NCI-H1048 (cell line): ENCODE data around the gene TENM4.

Source experiments
- DNase-seq: peaks from one replicate; lab custom pipeline; 2025; lab: John Stamatoyannopoulos, UW

The TENM4 gene

DNA sequence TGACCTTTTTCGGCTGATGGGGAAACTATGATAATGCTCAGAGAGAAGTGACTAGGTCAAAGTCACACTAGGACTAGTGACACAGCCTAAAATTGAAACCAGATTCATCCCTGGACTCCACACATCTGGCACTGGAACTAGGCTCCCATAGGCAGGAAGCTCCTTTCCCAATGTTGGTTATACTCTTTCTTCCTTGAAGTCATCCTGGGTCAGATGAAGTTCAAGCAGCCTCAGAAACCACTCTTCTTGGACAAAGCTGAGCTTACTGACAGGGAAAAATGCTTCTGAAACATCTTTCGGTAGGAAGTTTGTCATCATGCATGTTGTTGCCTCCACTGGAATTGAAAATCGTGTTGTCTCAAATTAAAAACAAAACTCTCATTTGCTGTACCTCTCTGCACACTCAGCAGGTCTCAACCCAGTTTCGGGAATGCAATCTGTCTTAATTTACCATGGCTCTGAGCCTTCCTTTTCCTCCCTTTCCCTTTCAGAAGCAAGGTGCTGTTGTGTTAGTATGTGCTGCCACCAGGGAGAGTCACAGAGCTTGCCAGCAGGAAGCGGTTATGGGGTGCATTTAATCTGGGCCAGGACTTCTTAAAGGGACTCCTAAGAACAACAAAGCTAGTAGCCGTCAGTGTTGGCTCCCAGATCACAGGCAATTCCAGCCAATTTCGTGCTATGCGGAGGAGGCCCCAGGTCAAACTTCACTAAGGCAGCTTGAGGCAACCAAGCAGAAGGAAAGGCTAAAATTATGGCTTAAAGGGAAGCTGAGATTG is 384.8 kb downstream of the TENM4 start:
- no peak for DNase-seq

DNA sequence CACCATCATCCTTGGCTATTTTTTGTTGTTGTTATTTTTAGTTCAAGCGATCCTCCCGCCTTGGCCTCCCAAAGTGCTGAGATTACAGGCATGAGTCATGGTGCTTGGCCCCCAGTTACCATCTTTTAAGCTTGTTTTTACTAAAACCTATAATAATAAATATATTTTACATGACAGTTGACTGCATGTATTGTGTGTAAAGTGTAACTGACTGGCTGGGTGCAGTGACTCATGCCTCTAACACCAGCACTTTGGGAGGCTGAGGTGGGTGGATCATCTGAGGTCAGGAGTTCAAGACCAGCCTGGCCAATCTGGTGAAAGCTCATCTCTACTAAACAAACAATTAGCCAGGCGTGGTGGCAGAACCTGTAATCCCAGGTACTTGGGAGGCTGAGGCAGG is 386.2 kb downstream of the TENM4 start:
- no peak for DNase-seq

DNA sequence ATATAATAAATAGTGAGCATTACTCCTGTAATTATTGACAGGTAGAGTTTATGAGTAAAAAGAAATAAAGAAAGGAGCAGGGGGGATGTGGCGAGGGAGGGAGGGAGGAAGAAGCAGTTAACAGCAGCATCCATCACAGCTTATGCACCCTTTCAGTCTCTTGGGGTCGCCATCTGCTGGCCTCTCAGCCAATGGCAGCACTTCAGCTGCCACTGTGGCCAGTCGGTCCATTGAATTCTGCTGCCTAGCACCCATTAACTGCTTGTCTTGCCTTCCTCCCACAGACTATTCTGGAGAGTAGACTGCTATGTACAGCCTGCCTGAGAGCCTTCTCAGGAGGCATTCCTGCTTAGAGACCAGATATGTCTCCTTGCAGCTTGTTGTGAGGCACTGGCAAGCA is 388.3 kb downstream of the TENM4 start:
- DNase-seq: no peak

DNA sequence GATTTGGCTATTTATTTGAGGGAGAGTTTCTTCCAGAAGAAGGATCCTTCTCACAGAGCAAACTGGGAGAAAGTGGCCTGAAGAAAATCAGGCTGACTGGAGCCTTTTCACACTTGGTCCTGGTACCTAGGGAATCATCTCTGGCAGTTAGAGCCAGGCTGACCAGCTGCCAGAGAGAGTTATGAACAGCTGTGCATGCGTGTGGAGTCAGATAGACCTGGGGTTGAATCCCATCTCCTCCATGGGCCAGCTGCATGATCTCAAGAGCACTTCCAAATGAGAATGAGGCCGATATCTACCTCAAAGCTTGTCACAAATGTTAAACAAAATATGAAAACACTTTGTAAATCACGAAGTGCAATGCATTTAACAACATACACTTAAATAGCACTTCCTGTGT is 390.0 kb downstream of the TENM4 start:
- no peak for DNase-seq

DNA sequence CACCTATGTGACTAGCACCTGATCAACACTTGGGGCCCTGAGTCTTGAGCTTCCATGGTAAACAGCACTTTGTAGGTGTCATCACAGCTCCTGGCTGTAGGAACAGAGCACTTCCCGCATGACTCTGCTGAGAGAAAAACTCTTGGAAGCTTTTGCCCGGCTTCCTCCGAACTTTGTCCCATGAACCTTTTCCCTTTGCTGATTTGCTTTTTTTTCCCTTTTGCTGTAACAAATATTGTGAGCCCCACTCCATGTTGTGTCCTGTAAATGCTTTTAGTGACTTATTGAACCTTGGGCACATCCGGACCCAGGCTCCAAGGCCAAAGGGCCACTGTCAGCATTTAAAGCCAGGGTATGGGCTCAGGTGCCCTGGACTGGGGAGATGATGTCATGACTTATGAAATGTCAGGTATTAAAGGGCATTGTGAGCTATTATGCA is 391.1 kb downstream of the TENM4 start:
- no peak for DNase-seq

DNA sequence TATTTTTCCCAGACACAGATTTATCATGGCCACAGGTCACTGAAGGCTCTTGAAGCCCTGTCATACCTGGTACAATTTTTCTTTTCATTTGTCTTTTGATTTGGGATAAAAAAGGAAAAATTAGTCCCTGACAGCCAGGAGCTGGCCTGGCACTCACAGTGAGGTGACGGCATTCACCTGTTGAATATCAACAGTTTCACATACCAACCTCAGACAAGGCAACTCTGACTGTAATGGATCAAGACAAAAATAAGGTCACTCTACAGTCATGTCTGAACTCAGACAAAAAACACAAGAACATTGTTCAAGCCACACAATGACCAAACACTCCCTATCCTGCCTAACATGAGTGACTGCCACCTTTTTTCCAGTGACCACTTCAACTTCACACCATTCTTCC is 392.9 kb downstream of the TENM4 start:
- DNase-seq: no peak

DNA sequence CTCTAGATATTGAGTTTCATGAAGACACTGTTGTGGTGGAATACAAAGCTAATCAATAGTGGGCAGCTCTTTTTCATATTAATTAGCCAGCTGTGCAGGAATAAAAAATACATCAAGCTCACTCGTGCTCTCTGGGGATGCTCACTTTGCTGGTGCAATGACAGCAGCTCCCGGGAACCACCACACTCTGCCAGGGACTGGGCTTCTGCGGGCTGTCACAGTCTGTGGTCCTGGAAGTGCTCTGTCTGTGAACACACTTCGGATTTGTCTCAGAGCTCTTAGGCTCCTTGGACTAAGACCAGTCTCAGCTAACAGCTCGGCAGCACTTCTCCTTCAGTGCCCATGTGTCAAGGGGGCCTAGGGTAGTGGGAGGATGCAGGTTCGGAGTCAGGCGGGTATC is 393.5 kb downstream of the TENM4 start:
- DNase-seq: no peak

DNA sequence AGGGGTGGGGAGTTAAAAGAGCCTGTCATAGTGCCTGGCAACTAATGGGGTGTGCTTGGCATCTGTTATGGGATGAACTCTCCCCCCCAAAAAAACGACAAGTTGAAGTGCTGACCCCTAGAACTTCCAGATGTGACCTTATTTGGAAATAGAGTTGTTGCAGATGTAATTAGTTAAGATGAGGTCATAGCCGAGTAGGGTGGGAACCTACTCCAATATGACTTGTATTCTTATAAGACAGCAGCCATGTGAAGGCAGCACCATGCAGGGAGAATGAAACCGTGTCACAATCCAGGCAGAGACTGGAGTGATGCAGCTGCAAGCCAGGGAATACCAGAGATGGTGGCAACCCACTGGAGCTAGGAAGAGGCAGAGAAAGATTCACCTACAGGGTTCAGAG is 394.5 kb downstream of the TENM4 start:
- no peak for DNase-seq

DNA sequence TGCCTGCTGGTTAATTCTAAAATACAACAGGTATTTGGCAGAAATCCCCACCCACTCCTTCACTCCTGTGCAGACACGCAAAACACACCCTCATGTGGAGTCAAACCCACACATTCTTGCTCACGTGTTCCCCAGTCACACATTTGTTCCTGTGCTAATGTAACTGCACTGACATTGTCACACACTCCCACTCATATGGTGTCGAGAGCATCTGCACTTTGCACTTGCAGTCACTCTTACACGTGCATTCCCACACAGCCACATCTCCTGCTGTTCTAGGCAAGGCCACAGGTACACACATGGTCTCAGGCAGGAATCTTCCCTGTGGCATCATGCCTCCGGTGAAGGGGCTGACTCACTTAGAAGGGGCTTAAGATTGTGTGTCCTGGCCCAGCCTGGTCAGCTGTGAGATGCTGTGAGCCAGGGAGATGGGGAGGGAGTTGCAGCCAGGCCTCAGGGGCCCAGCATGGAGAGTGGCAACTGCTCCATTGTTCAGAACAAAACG is 395.0 kb downstream of the TENM4 start:
- DNase-seq: no peak

DNA sequence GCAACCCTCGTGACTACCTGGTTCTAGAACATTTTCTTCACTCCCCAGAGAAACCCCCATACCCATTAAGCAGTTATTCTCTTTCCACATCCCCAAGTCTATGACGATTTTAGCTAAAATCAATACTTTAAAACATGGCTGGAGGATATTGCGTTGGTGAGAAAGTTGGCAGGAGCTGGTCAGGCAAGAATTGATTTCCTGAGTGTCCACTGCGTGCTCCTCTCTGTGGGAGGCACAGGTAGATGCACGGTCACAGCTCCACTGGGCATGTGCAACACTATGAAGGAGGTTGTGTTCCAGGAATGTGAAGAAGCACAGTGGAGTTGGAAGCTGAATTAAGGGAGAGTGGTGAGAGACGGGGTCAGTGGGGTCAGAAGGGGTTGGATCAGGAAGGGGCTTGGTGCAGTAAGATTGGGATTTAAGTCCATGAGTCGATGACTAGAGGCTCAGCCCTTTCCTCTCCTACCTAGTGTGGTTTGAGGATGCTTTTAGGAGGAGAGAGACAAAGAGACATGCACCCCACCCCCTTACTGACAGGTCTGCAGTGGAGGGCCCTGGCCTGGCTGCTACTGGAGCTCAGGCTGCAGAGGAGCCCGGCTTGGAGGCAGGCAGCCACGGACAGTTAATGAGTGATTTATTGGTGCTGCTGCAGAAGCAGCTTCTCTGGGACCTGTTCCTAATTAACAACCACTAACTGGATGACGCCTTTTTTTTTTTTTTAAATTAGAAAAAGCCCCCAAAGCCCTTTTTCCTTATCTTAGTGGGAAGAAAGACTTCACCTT is 395.6 kb downstream of the TENM4 start:
- DNase-seq: no peak

DNA sequence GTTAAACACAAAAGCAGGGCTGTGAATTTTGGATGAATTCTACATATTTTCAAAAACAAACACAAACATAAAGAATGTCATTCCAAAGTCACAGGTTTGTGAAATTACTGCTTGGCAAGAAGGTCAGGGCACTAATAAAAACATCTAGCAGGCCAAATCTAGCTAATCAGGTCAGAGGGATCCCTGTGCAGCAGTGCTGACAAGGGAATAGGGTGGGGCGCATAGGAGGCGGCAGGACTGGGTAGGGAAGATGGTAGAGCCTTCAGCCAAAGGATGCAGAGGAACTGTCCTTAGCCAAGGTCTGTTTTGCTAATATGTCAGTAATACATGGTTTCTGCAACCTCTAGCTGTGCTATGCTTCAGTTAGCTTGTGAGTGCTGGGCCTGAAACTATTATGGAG is 396.6 kb downstream of the TENM4 start:
- DNase-seq: no peak

DNA sequence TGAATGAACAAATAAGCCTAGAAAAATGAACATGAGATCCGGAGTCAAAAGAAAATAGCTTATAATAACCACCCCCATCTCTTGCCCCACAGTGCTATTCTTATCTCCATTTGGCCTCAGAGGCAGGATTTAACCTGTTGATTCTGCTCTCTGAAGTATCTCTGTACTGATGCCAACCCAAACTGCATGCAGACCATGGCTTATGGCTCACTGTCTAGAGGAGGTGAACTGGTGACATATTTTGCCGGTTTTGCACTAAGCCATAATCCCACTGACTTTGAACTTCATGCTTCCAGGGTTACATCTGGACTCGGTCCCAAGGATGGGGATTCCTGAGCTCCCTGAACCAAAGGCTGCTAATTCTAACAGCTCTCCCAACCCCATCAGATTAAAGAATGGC is 397.1 kb downstream of the TENM4 start:
- no peak for DNase-seq

DNA sequence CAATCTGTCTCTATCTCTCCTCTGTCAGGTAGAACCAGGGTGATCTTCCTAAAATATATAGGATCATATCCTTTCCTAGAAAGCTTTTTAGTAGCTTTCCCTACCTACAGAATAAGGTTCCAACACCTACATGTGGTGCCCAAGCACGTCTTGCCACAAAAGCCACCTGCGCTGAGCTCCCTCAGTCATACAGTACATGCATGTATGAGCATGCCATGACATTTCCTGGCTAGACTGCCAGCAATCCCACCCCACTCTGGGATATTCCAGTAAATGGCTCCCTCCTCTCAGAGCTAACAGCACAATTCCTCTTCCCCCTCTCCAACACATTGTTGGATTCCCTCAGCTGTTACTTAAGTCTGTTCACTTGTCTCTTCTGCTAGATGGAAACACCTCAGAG is 398.0 kb downstream of the TENM4 start:
- DNase-seq: no peak

DNA sequence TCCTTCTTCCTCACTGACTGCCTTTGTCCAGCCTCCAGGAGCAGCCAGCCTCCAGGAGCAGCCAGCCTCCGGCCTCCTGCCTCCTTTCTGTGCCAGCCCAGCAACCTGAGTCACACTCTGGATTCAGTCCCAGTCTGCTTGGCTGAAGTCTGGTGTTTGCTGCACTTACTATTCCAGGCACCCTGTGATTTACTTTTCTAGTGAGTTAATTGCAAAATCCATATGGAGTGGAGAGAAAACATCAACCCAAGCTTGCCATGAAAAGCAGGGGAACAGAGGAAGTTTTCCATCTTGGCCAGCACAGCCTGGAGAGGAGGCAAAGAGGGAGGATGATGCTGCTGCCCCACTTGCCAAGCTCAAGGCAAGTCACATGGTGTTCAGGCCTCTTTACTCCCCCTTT is 400.5 kb downstream of the TENM4 start:
- DNase-seq: no peak

DNA sequence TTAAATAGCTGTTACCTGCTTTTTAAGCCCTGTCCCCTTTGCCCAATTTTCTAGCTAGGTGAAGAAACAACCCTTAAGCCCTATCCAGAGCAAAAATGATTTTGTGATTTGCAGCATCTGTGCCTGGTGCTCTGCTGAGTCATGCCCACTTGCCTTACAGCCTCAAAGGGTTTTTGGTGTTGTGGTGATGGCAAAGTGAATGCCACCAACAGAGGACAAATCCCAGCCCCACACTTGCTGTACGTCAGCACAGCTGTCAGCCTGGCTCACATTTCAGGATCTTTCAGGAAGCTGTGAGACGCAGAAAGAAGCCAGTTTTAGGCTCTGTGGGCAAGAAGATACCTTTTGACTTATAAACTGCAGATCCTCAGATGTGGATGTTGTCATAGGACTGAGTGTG is 401.7 kb downstream of the TENM4 start:
- DNase-seq: no peak

DNA sequence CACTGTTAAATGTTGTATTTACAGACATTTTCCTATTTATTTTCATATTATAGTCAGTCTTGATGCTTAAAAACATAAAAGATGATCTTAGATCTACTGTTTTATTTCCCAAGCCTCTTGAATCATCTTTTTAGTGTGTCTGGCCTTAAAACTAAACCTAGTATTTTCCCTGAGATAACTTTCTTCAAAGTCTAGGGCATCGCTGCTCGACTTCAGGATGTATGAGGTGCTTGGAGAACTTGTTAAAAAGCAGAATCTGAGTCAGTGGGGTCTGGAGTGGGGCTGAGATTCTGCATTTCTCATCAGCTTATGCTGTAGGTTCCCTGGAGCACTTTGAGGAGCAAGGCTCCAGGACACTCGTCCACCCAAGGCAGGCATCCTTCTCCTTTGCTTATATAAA is 404.9 kb downstream of the TENM4 start:
- no peak for DNase-seq

DNA sequence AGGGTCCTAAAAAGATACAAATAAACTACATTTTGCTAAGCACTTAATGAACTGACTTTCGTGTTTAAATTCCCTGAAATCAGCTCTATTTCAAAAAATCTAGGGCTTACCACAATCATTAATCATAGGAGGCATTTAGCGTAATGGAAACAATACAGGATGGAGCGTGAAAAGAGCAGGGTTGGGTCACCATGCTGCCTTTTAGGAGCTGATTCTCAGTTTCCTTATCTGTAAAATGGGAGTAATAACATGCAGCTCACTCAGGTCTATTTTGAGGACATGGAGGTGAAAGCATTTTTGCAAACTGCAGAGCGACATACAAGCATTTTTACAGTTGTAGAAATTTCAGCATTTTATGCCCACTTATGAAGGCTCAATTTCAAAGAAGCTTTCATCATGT is 407.0 kb downstream of the TENM4 start:
- DNase-seq: no peak

DNA sequence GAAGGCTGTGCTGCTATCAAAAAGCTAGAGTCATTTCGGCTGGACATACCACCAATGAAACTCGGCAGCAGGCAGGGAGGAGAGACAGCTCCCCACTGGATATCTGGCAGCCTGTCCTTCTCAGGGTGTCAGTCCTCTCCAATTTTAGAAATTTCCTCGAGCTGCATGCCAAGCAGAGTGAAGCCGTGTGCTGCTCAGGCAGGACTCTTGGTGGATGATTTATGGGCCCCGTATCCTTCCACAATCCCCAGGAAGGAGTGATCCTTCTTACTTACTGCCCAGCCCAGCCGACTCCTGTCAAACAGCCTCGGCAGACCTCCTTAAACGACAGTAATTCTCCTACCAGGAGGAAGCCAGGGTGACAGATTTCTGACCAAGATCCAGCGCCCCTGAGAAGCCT is 410.4 kb downstream of the TENM4 start:
- DNase-seq: no peak

DNA sequence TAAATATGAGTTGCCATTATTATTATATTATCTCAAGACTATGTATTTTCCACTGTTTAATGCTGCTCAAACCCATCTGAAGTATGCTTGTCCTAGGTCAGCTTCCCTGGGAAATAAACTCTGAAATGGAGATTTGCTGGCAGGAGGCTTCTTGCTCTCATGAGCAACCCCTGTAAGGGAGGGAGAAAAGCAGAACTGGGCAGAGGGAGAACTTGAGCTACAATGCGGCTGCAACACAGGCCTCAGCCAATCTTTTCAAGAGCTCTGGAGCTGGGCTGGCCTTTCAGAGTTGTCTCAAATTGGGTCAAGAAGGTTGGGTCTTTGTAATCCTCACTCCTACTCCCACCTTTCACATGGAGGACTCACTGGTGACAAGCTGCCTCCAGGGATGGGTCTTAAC is 412.6 kb downstream of the TENM4 start:
- no peak for DNase-seq

DNA sequence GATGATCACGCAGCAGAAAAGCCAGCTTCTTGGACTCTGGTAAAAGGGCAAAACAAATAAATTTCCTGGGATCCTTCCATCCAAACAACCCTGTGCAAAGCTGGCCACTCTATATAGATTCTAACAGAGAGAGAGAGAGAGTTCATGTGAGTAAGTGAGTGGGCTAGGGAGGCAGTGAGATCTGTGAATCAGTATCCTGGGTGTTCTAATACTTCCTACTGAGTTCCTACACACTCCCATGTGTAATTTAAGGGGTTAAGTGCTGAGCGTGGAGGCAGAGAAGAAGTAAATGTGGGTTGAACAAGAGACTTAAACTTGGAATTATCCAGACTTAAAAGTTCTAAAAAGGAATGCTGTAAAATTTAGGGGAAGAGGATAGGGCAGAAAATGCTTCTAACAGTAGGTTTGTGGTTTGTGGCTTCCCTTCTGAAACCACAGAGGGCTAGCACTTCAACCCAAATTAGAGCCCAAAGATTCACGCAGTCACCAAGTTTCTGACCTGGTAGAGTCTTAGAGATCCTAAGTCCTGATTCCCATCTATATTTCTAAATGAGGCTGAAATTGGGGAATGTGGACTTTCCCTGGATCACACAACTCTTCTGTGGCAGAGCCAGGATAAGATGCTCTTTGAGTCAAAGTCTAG is 413.9 kb downstream of the TENM4 start:
- no peak for DNase-seq

DNA sequence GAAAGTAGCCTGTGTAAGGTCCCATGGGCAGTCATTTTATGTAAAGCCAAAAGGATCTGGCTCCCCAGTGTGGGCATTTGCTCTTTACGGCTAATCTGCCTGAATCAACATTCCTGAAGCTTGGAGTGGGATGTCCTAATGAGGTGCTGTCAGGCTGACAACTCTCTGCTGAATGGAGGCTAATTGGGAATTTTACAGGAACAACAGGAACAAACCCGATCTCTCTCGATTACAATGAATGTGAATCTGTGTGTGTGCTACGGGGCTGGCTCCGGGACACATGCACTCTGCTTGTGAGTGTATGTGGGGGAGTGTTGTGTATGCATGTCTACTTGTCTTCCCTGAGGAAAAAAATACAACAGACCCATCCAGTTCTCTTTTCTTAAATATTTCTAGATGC is 415.2 kb downstream of the TENM4 start:
- DNase-seq: no peak

DNA sequence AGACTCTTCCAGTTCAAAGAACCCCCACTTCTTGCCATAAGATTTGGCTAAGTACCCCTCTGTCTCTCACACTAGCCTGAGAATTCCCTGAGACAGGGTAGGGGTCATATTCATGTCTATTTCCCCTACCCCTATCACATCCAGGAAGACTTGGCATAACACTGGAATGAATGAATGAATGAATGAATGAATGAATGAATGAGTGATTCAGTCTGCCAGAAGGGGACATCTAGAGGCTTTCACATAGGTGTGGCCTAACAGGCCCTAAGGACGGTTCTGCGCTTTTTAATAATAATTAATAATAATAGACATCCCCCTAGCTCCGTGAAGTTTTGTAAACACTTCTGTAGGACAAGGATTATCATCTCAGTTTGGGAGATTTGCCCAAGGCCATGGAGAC is 415.7 kb downstream of the TENM4 start:
- DNase-seq: no peak

DNA sequence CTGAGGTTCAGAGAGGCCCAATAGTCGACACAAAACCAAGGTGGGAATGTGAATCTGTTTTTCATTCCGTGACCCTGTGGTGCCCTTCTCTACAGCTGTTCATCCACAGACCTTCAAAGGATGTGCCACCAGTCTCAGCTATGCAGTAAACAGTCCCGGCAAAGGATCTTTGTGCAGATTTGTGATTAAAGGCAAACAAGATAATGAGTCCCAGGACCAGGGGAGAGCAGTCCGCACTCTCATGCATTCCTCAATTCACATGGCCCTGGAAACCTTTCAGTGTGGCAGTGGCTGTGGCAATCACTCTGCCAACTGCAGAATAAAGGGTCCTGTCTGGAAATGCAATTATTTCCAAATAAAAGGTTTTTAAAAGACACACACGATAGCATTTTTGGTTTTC is 418.6 kb downstream of the TENM4 start:
- no peak for DNase-seq
